ENCODE measurements around the gene ERBB2. TPM values are rescaled to one million over a fixed set of nuclear protein-coding genes. Genes with fewer than 3 reads are reported as not detected.

The ERBB2 gene
- total RNA-seq, 1 donor = 44.2 TPM

- no peaks in the 10 kb centered on the region for H3K79me2 ChIP-seq (ENCODE audit: insufficient read depth, low read length)
- no peak overlapping the region for H2AFZ ChIP-seq (ENCODE audit: low read length)
- no peaks in the 10 kb centered on the region for H3K4me1 ChIP-seq (ENCODE audit: insufficient read depth, low read length)
- H3K27me3 ChIP-seq (ENCODE audit: insufficient read depth, low read length) = peaks cover 39% of the 10 kb centered on the region
- H3K36me3 ChIP-seq (ENCODE audit: insufficient read depth, low read length) = peaks cover 4% of the 10 kb centered on the region
- no peak overlapping the region for H3K27ac ChIP-seq (ENCODE audit: low read depth, low read length)
- peak; percentile 88 for DNase-seq (ENCODE audit: insufficient read length, low spot score, missing footprints)
- no peak overlapping the region for H3K4me2 ChIP-seq (ENCODE audit: insufficient read depth, low read length)
- peaks cover 6% of the 10 kb centered on the region for H4K20me1 ChIP-seq (ENCODE audit: insufficient read depth, low read length)
- H3K4me3 ChIP-seq (ENCODE audit: insufficient read depth, low read length) = no peak overlapping the region
- H3K9me3 ChIP-seq (ENCODE audit: low read depth, low read length) = no peaks in the 10 kb centered on the region
- no peak for TF ChIP-seq CTCF (IDR thresholded peaks at IDR 0.05; ENCODE audit: extremely low read depth, low read depth, low read length)
Measured at GRCh38 chr17:39663688-39664580, 35.9 kb upstream of the ERBB2 start.

- no peak for TF ChIP-seq CTCF (IDR thresholded peaks at IDR 0.05; ENCODE audit: extremely low read depth, low read depth, low read length)
- H3K27ac ChIP-seq (ENCODE audit: low read depth, low read length) = no peak within 1 kb of the TSS
- peak; percentile 78 for DNase-seq (ENCODE audit: insufficient read length, low spot score, missing footprints)
- H3K36me3 ChIP-seq (ENCODE audit: insufficient read depth, low read length) = peaks cover 4% of the 10 kb centered on the region
- H3K4me2 ChIP-seq (ENCODE audit: insufficient read depth, low read length) = no peak within 1 kb of the TSS
- peaks cover 6% of the 10 kb centered on the region for H4K20me1 ChIP-seq (ENCODE audit: insufficient read depth, low read length)
- no peaks in the 10 kb centered on the region for H3K79me2 ChIP-seq (ENCODE audit: insufficient read depth, low read length)
- H3K9me3 ChIP-seq (ENCODE audit: low read depth, low read length) = no peaks in the 10 kb centered on the region
- no peak within 1 kb of the TSS for H2AFZ ChIP-seq (ENCODE audit: low read length)
- H3K4me1 ChIP-seq (ENCODE audit: insufficient read depth, low read length) = no peaks in the 10 kb centered on the region
- no peak within 1 kb of the TSS for H3K4me3 ChIP-seq (ENCODE audit: insufficient read depth, low read length)
- H3K27me3 ChIP-seq (ENCODE audit: insufficient read depth, low read length) = peaks cover 49% of the 10 kb centered on the region
Measured at GRCh38 chr17:39664581-39665561, 35.0 kb upstream of the ERBB2 start, which contains the start of gene TCAP. TCAP (plus strand) TSS chr17:39665349; CDS start chr17:39665360, 11 bp downstream.

- peaks cover 4% of the 10 kb centered on the region for H3K36me3 ChIP-seq (ENCODE audit: insufficient read depth, low read length)
- H3K27ac ChIP-seq (ENCODE audit: low read depth, low read length) = no peak overlapping the region
- no peak overlapping the region for H3K4me2 ChIP-seq (ENCODE audit: insufficient read depth, low read length)
Measured at GRCh38 chr17:39665642-39666224, 34.1 kb upstream of the ERBB2 start.

More at GRCh38 chr17:39665642-39666224, 34.1 kb upstream of the ERBB2 start:
- Histone ChIP-seq H2AFZ (ENCODE audit: low read length) (no peak overlapping the region), H3K79me2 (ENCODE audit: insufficient read depth, low read length) (no peaks in the 10 kb centered on the region), H3K4me1 (ENCODE audit: insufficient read depth, low read length) (no peaks in the 10 kb centered on the region), H3K27me3 (ENCODE audit: insufficient read depth, low read length) (peaks cover 57% of the 10 kb centered on the region), H3K4me3 (ENCODE audit: insufficient read depth, low read length) (no peak overlapping the region), H4K20me1 (ENCODE audit: insufficient read depth, low read length) (peaks cover 6% of the 10 kb centered on the region), H3K9me3 (ENCODE audit: low read depth, low read length) (no peaks in the 10 kb centered on the region)
- no peak for TF ChIP-seq CTCF (IDR thresholded peaks at IDR 0.05; ENCODE audit: extremely low read depth, low read depth, low read length)
- peak; percentile 94 for DNase-seq (ENCODE audit: insufficient read length, low spot score, missing footprints)

All from osteoblast (primary cell).